Ishikawa (cell line): ENCODE measurements around the gene SGPP2.

Experiments
- CEBPB ChIP-seq: IDR thresholded peaks from 2 replicates; pipeline ENCODE4 v1.6.1; 2012
- CREB1 ChIP-seq: IDR thresholded peaks from 2 replicates; pipeline ENCODE4 v1.6.1; 2012; ENCODE audit warnings: low read depth
- EGR1 ChIP-seq: IDR thresholded peaks from 2 replicates; pipeline ENCODE4 v1.6.1; 2012
- EP300 ChIP-seq: IDR thresholded peaks from 2 replicates; pipeline ENCODE4 v1.6.1; 2012; ENCODE audit warnings: borderline replicate concordance
- FOXM1 ChIP-seq: IDR thresholded peaks from 2 replicates; pipeline ENCODE4 v1.6.1; 2012; ENCODE audit warnings: low read depth, borderline replicate concordance
- MAX ChIP-seq: IDR thresholded peaks from 2 replicates; pipeline ENCODE4 v1.6.1; 2012
- RAD21 ChIP-seq: IDR thresholded peaks from 2 replicates; pipeline ENCODE4 v1.6.1; 2012; ENCODE audit warnings: low read depth
- REST ChIP-seq: IDR thresholded peaks from 2 replicates; pipeline ENCODE4 v1.6.1; 2012; ENCODE audit warnings: low read depth, mild to moderate bottlenecking
- TAF1 ChIP-seq: IDR thresholded peaks from 2 replicates; pipeline ENCODE4 v1.6.1; 2012; ENCODE audit warnings: low read depth, mild to moderate bottlenecking
- TCF12 ChIP-seq: IDR thresholded peaks from 2 replicates; pipeline ENCODE4 v1.6.1; 2012; ENCODE audit warnings: low read depth
- USF1 ChIP-seq: IDR thresholded peaks from 2 replicates; pipeline ENCODE4 v1.6.1; 2012
- YY1 ChIP-seq: IDR thresholded peaks from 2 replicates; pipeline ENCODE4 v1.6.1; 2012; ENCODE audit warnings: low read depth

GRCh38 chr2:222592176-222592575 is 167.8 kb downstream of the SGPP2 start:
- TF ChIP-seq YY1 (no peak), RAD21 (no peak), EGR1 (no peak), CREB1 (no peak), MAX (no peak), TAF1 (no peak), CEBPB (no peak), TCF12 (no peak), FOXM1 (no peak), REST (no peak), USF1 (no peak), EP300 (no peak)
